SK-N-SH (cell line): ENCODE results near the gene DCAF8.

Experiments
- EZH2phosphoT487 ChIP-seq: fragments of 200-600 bp; sonication (generic); IDR thresholded peaks from 2 replicates; pipeline ENCODE4 v1.6.1; 2017; ENCODE audit warnings: low read depth, mixed run types, mild to moderate bottlenecking, antibody characterized with exemption, moderate library complexity, borderline replicate concordance
- FOSL2 ChIP-seq: IDR thresholded peaks from 2 replicates; pipeline ENCODE4 v1.4.0; 2012; ENCODE audit warnings: low read depth, mild to moderate bottlenecking, moderate library complexity, borderline replicate concordance
- GABPA ChIP-seq: IDR thresholded peaks from 2 replicates; pipeline ENCODE4 v1.4.0; 2012; ENCODE audit warnings: low read depth, mild to moderate bottlenecking
- JUND ChIP-seq: IDR thresholded peaks from 2 replicates; pipeline ENCODE4 v1.4.0; 2012
- NFIC ChIP-seq: IDR thresholded peaks from 2 replicates; pipeline ENCODE4 v1.4.0; 2012; ENCODE audit warnings: borderline replicate concordance
- PBX3 ChIP-seq: IDR thresholded peaks from 2 replicates; pipeline ENCODE4; 2012
- RAD21 ChIP-seq: IDR thresholded peaks from 2 replicates; pipeline ENCODE4 v1.6.1; 2012; ENCODE audit warnings: mild to moderate bottlenecking, low read length
- SIN3A ChIP-seq: IDR thresholded peaks from 2 replicates; pipeline ENCODE4 v1.6.1; 2012; ENCODE audit warnings: low read depth, mild to moderate bottlenecking, low read length, moderate library complexity, borderline replicate concordance
- SMC3 ChIP-seq: IDR thresholded peaks from 2 replicates; pipeline ENCODE4 v1.6.1; 2012; ENCODE audit warnings: low read depth, low read length, improper control_type of control experiment
- TAF1 ChIP-seq: IDR thresholded peaks from 2 replicates; pipeline ENCODE4 v1.6.1; 2012; ENCODE audit warnings: low read depth, mild to moderate bottlenecking, low read length, moderate library complexity, borderline replicate concordance
- USF1 ChIP-seq: IDR thresholded peaks from 2 replicates; pipeline ENCODE4 v1.4.0; 2012; ENCODE audit warnings: low read depth, borderline replicate concordance
- TF ChIP-seq, protein P1 (sequence below): fragments of 200-600 bp; sonication (generic); IDR thresholded peaks from 2 replicates; pipeline ENCODE4 v1.6.1; 2017; ENCODE audit warnings: antibody characterized with exemption, mild to moderate bottlenecking, moderate library complexity
- TF ChIP-seq, protein P2 (sequence below): IDR thresholded peaks from 2 replicates; pipeline ENCODE4 v1.6.1; 2012; ENCODE audit warnings: mild to moderate bottlenecking, low read depth, low read length, moderate library complexity

- TF ChIP-seq, protein P1, sequence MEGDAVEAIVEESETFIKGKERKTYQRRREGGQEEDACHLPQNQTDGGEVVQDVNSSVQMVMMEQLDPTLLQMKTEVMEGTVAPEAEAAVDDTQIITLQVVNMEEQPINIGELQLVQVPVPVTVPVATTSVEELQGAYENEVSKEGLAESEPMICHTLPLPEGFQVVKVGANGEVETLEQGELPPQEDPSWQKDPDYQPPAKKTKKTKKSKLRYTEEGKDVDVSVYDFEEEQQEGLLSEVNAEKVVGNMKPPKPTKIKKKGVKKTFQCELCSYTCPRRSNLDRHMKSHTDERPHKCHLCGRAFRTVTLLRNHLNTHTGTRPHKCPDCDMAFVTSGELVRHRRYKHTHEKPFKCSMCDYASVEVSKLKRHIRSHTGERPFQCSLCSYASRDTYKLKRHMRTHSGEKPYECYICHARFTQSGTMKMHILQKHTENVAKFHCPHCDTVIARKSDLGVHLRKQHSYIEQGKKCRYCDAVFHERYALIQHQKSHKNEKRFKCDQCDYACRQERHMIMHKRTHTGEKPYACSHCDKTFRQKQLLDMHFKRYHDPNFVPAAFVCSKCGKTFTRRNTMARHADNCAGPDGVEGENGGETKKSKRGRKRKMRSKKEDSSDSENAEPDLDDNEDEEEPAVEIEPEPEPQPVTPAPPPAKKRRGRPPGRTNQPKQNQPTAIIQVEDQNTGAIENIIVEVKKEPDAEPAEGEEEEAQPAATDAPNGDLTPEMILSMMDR, result no peak
- TF ChIP-seq RAD21 (no peak), SIN3A (no peak), TAF1 (no peak), NFIC (no peak), GABPA (no peak), SMC3 (no peak), JUND (no peak), PBX3 (no peak), USF1 (no peak), EZH2phosphoT487 (no peak), FOSL2 (no peak)
- TF ChIP-seq, protein P2, sequence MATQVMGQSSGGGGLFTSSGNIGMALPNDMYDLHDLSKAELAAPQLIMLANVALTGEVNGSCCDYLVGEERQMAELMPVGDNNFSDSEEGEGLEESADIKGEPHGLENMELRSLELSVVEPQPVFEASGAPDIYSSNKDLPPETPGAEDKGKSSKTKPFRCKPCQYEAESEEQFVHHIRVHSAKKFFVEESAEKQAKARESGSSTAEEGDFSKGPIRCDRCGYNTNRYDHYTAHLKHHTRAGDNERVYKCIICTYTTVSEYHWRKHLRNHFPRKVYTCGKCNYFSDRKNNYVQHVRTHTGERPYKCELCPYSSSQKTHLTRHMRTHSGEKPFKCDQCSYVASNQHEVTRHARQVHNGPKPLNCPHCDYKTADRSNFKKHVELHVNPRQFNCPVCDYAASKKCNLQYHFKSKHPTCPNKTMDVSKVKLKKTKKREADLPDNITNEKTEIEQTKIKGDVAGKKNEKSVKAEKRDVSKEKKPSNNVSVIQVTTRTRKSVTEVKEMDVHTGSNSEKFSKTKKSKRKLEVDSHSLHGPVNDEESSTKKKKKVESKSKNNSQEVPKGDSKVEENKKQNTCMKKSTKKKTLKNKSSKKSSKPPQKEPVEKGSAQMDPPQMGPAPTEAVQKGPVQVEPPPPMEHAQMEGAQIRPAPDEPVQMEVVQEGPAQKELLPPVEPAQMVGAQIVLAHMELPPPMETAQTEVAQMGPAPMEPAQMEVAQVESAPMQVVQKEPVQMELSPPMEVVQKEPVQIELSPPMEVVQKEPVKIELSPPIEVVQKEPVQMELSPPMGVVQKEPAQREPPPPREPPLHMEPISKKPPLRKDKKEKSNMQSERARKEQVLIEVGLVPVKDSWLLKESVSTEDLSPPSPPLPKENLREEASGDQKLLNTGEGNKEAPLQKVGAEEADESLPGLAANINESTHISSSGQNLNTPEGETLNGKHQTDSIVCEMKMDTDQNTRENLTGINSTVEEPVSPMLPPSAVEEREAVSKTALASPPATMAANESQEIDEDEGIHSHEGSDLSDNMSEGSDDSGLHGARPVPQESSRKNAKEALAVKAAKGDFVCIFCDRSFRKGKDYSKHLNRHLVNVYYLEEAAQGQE, result no peak
Observed at GRCh38 chr1:160222546-160222945, 39.8 kb downstream of the DCAF8 start.
